GM18861 (cell line): ENCODE results near the gene ZIC2.
"Not testable (repeated sequence)": the region's sequence is repeated elsewhere in the genome, so short reads cannot be mapped to it uniquely, and the experiment has no call there.

Experiments
- ATAC-seq: cut with Tn5 transposase; IDR thresholded peaks from one replicate; pipeline ENCODE4 v1.9.1; 2021; ENCODE audit not compliant: unreplicated experiment

ZIC2 gene

DNA sequence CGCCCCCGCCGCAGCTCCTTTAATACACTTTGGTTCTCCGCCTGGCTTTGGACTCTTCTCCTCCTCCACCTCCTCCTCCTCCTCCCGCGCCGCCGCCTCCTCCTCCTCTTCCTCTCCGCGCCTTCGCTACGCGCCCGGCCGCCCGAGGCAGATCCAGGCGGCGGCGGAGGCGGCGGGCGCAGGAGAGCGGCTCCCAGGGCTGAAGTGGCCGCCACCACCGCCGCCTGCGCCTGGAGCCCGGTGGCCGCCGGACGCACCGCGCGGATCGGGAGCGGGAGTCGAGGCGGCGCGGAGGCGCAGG is at the start of gene ZIC2:
Gene ZIC2, plus strand, starts transcription at position 50 of the 301 bp plus-strand sequence. CDS start 281 bp downstream, outside the sequence.
- no peak for ATAC-seq

DNA sequence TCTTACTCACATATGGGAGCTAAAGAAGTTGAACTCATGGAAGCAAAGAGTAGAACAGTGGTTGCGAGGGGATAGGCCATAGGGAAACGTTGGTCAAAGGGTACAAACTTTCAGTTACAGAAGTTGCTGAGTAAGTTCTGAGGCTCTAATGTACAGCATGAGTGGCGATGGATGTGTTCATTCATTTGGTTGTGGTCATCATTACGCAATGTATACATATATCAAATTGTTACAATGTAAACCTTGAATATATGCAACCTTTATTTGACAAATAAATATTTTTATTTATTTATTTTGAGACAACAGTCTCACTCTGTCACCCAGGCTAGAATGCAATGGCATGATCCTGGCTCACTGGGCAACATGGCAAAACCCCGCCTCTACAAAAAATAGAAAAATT is 48.7 kb upstream of the ZIC2 start:
- ATAC-seq: no peak

DNA sequence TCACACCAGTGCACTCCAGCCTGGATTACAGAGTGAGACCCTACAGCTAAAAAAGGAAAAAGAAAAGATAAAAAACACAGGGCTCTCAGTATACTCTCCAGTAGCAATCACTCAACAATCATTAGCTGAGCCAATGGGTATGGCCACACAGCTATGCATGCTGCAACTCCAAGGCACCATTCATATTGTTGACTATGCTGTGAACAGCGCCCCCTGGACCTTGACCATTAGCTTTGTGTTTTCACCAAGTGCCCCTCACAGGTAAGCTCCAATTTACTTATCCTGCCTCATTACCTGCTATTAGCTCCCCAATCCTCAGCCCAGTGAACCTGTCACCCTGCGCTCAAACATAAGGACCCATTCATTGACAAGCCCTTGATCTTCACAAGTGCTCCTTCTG is 45.8 kb upstream of the ZIC2 start:
- ATAC-seq: no peak

DNA sequence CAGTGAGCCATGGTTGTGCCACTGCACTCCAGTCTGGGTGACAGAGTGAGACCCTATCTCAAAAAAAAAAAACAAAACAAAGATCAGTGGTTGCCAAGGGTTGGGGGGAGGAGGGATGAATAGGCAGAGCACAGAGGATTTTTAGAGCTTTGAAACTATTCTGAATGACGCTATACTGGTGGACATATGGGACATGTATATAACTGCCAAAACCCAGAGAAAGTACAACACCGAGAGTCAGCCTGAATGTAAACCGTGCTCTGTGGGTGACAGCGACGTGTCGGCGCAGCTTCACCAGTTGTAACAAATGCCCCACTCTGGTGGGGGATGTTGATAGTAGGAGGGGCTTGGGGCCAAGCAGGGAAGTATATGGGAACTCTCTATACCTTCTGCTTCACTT is 42.9 kb upstream of the ZIC2 start:
- no peak for ATAC-seq

DNA sequence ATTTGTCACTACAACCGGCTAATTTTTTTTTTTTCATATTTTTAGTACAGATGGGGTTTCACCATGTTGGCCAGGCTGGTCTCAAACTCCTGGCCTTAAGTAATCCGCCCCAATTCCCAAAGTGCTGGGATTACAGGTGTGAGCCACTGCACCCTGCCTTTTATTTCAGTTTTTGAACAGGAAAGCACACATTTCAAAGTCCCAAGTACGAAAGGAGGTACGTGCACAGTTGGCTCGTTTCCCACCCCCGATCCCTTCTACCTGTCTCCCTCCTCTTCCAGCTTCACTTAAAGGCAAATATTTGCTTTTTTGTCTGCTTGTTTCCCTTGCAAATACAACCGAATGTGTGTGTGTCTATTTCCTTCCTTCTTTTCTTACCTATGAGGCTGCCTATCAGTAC is 40.5 kb upstream of the ZIC2 start:
- no peak for ATAC-seq

DNA sequence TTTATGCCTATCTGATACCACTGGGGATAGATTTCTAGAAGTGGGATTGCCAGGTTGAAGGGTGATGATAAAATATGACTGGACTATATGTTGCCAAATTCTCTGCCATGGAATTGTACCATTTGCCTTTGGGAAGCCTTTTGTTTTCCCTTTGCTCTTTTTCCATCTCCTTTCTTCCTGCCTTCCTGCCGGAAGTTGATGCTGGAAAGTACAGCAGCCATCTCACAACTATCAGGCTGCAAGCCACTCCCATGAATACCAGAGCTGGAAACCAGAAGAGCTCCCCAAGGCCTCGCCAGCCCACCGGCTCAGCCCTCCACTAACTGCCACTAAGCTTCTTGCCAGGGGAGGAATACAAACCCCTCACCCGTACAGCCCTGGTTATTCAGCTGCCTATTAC is 39.7 kb upstream of the ZIC2 start:
- no peak for ATAC-seq

DNA sequence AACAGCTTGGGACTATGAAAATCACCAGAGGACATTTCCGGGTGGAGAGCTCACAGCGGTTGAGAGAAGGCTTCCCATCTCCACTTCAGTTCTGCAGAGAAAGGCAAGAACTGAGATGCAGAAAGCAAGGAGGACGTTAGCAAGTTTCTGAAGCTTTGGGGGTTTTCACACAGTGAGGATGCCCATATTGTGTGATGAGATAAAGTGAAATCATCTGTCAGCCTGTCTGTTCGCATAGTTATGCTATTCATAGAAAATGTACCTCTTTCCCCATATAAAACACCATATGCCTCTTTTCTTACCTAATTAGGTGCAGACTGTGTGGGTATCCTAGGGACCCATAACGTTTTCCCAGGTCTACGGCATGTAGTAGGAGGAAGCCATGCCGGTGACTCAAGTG is 37.5 kb upstream of the ZIC2 start:
- no peak for ATAC-seq

DNA sequence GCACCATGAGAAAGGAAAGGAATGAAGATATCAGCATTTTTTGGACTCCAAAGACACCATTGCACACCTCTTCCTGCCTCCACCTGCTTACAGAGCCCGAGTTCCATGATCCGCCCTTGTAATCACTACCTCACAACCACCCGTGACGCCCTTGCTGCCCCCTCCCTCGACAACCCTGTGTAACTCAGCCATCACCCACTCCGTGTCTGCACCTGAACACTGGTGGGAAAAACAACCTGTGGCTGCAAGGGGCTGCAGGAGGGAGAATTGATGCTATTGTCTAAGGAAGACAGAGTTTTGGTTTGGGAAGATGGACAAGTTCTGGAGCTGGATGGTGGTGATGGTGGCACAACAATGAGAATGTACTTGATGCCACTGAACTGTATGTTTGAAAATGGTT is 37.0 kb upstream of the ZIC2 start:
- ATAC-seq: no peak

DNA sequence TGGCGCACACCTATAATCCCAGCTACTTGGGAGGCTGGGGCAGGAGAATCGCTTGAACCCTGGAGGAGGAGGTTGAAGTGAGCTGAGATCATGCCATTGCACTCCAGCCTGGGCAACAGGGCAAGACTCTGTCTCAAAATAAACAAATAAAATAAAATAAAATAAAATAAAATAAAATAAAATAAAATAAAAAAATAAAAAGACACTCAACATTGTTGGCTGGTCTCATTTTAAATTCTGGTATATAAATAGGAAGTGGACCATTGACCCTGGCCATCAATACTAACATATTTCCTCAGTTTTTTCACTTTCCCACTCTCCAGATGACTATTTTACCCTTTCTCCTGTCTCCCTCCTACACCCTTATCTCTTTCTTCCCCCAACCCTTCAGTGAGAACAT is 36.1 kb upstream of the ZIC2 start:
- not testable (repeated sequence) for ATAC-seq

DNA sequence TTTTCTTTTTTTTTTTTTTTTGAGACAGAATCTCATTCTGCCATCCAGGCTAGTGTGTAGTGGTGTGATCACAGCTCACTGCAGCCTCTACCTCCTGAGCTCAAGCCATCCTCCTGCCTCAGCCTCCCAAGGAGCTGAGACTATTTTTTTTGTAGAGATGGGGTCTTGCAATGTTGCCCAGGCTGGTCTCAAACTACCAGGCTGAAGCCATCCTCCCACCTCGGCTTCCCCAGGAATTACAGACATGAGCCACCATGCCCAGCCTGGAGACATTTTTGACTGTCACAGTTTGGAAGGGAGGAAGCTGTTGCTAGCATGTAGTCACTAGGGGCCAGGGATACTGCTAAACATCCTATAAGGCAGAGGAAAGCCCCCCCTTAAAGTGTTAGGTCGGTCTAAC is 33.9 kb upstream of the ZIC2 start:
- no peak for ATAC-seq

DNA sequence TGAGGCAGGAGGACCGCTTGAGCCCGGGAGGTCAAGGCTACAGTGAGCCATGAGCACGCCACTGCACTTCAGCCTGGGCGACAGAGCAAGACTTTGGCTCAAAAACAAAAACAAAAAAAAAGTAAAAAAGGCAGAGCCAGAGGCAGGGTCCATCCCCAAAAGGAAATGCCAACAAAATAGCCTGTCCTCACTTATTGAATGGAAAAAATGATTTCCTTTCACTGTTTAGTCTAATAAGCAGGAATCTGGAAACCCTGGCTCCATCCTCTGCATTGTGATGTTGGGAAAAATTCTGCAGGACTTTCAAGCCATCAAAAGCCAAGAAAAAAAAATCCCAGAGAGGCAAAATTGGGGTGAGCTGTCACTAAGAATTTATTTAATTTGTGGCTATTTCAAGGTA is 33.2 kb upstream of the ZIC2 start:
- no peak for ATAC-seq

DNA sequence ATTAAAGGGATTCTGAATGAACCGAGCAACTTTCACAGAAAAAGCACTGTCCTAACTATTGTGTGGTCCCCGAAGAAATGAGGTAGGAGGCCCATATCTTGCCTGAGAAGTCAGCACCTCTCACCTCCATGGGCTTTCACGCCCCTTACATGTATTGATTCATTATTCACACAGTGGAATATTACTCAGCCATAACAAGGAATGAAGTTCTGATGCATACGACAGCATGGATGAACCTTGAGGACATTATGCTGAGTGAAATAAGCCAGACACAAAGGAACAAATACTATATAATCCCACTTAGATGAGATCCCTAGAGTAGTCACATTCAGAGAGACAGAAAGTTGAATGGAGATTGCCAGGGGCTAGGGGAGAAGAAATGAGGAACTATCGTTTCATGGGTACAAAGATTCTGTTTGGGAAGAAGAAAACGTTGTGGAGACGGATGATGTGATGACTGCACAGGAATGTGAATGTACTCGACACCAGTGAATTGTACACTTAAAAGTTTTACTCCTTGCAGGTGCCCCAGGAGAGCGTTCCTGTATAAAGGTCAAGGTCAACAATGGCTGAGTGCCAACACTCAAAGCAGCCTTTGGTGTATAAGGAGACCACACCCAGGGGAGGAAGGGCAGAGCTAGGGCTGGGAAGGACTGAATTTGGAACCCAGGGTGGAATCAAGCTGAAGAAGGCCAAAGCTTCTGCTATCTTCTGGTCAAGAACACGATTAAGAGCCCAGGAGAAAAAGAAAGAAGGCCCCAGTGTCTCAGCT is 32.5 kb upstream of the ZIC2 start:
- ATAC-seq: no peak

DNA sequence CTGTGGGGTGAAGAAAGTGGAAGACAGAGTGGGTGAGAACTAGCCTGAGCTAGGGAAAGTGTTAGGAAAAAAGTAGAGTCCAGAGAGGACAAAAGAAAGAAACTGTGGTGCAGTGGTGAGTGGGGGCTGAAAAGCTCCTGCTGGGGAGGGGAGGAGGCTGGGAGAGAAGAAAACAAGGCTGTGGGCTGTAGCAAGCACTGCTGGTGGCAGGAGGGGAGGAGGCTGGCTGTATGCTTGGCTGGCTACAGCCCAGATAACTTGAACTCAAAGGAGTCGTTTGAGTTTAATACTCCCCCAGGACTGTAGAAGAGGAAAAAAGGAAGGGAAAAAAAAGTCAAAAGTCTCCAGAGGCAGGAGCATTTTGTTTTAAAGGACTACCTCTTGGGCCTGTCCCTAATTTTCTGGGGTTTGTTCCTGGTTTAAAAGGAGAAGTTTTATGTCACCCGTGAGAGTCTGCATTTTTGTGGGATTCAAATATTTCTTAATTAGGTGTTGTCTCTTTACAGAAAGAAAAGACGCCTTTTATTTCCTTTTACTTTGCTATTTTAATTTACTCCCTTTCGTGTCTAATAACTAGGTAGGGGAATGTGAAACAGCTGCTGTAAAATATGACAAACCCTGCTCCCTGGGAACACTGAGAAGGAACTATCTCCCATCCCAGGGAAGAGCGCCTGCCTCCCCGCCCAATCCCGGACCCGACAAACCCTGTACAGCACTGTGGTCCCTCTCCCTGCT is 31.7 kb upstream of the ZIC2 start:
- no peak for ATAC-seq

DNA sequence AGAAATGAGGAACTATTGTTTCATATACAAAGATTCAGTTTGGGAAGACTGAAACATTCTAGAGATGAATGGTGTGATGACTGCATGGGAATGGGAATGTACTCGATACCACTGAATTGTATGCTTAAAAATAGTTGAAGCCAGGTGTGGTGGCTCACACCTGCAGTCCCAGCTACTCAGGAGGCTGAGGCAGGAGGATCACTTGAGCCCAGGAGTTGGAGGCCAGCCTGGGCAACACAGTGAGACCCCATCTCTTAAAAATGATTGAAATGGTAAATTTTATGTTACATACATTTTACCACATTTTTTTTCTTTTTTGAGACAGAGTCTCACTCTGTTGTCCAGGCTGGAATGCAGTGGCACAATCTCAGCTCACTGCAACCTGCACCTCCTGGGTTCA is 29.9 kb upstream of the ZIC2 start:
- ATAC-seq: not testable (repeated sequence)

DNA sequence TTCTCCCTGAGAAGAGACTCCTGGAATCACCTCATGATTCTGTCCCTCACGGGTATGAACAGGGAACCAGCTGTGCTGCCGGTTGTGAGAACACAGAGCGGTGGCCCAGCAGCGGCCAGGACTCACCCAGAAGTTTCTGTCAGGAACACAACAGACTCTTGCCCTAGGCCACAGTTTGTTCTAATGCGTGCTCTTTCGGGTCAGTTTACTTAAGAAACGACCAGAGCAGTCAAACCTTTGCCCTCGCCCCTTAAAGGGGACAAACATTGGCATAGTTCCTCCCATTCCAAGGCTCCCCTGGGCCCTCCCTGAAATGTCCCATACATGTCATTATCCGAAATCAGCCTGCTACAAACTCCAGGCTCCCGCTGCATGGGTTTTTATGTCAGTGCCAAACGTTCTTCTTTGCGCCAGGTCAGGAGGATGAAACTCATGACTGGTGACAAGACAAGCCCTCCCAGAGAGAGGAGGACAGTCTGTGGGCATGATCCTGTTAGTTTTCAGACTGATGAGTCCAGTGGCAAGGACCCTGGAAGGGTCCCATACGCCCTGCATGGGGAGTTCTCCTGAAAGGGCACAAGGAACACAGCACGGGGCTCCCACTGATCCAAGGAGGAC is 28.3 kb upstream of the ZIC2 start:
- no peak for ATAC-seq

DNA sequence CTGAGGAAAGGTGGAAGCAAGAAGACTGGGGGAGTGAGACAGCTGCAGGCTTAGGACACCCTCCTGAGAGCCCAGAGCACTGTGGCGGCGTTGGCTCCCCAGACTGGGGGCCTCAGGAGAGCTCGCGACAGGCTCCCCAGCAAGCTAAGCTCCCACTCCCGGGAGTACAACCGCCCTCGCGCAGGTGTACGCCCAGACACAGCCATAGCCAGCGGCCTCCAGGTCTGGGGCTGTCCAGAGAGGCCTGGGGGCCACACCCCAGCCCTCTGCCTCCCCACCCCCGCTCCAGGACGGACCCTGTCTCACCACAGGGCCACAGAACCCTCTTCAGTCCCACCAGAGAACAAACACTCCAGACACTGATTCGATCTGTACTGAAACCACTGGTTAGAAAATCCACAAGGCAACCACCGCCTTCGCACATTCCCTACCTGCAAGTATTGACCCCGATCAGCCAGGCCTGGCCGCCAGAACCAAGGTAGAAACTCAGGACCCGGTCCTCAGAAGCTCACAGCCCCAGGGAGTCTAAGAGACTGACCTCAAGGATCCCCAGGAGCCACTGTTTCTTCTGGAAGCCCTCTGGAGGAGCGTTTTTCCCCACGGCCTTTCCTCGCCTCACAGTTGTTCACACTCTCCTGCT is 26.4 kb upstream of the ZIC2 start:
- ATAC-seq: no peak

DNA sequence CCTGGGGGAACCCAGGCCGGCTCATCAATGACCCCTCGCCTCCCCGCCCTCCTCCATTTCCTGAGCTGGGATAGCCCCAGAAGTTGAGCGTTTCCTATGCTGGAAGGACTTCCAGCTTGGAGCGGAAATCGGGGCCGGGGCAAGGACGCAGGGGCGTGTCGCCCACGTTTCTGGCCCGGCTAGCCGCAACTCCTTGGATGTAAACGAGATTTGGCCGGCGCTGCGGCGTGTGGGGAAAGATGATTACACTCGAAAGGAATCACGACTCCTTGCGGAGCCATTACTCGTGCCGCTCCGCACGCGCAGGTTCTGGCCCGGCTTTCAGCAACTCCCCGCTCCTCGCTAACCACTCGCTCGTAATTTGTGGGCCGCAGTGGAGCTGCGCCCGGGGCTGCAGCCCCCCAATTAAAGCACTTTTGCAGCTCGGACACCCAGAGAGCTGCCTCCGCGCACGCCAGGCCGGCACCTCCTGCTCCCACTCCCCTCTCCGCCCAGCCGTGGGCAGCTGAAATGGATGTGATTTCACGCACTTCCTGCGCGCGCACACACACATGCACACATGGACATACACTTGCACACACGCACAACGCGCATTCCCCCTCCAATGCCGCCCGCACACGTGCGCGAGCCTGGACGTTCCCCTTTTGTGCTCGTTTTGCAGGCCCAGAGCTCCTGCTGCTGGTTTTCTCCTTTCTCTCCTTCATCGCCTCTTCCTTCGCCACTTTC is 25.7 kb upstream of the ZIC2 start:
- no peak for ATAC-seq

DNA sequence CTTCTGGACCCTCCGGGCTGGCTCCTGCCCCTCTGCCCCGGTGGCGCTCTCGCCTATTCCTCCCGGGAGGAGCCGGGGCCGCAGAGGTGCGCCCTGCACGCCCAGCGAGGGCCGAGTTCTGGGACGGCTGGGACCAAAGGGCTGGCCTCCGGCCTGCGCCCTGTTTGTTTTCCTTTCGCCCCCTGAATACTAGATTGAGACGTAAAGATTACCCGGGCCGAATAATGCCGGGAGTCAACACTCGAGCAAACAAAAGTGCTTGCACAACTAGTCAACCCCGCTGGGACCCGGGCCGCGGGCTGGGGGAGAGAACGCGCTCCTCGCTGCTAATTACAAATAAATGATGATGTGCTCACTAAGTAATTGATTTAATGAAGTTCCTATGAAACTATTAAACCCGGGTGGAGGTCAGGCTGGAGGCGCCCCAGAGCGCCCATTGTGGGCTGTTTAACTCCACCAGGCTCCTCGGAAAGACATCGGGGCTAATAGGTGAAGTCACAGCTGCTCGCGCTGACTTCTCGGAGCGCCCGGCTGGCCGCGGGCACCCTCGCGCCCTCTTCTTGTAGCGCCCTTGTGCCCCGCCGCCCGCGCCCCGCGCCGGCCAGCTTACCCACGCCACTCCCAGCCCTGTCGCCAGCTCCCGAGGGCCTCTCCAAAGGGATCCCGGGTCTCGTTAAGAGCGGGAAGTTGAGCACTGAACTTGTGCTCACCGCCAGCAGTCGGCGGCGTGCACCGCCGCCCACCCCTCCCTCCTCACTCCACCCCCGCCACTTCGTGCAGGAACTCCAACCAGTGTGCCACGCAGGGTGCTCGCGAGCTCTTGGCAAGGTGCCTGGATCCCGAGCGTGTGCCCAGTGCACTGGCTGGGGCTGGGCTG is 24.9 kb upstream of the ZIC2 start:
- no peak for ATAC-seq

DNA sequence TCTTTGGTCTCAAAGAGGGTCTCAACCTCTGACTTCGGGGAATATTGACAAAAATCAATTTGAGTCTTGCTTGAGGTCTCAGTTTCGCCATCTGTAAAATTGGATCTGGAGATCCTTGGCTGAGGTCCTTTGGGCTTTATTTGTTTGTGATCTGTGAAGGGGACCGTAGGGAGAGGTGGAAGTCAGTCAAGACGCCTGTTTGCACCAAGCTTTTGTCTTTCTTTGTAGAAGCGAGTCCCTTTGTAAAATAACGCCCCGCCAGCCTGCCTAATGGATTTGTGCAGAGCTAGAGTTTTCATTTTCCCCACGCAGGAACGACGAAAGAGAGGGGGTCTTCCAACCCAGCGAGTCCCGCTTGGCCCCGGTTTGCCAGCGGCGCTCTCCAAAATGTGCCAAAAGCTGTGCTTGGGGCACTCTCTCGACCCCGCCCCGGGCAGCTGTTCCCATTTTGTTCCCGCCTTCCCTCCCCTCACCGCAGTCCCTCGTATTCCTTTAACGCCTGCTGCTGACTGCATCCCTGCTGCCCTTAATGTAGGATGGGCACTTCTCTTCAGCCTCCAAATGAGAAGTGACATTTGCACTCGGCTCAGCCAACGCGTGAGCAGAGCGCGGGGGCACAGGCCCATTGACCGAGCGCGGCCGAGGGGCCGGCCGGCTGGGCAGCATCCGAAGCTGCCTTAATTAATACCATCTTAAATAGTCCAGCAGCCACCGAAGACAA is 23.0 kb upstream of the ZIC2 start:
- no peak for ATAC-seq

DNA sequence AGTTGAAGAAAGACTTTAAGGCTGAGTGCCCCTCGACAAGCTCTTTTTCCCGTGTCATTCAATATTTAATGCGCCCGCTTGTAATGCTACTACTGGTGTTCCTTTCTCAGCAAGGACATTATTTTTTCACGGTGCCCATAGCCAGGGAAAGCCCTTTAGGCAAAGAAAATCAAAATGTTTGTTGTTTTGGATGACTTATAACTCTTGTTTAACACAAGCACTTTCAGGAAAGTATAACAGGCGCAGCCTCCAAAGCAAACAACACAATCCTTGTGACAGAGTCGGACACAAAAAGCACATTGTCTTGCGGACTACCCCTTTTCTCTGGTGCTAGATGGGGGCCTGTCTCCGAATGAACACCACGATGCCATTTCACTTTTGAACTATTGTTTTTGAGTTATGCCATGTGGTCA is 22.5 kb upstream of the ZIC2 start:
- ATAC-seq: no peak
